Stomach (tissue), 9 donors: ENCODE data around the gene OCRL. TPM values are rescaled to one million over a fixed set of nuclear protein-coding genes. Genes with fewer than 3 reads are reported as not detected.

ENCODE experiments used
- DNase-seq, 2 donors: peaks; one replicate each; pipeline versions ENCODE4 v3.0.0 to v3.0.0-alpha.2; 2013 to 2019
- H3K27ac ChIP-seq, 5 donors: fragments of 200-600 bp in 4 of 5; sonication (generic) in 4 of 5; one replicate each; pipeline ENCODE4 v1.5.1; 2013 to 2019; ENCODE audit warnings: mild to moderate bottlenecking in 1 of 5, moderate library complexity in 1 of 5
- H3K27me3 ChIP-seq, 3 donors: fragments of 200-600 bp; sonication (generic); one replicate each; pipeline ENCODE4 v1.5.1; 2017 to 2019; ENCODE audit warnings: mixed run types in 1 of 3
- H3K36me3 ChIP-seq, 4 donors: fragments of 200-600 bp; sonication (generic); 1 replicate in 3 of 4; 2 replicates in 1 of 4; pipeline ENCODE4 v1.5.1; 2016 to 2019
- H3K4me1 ChIP-seq, 4 donors: fragments of 200-600 bp; sonication (generic); one replicate each; pipeline ENCODE4 v1.5.1; 2016 to 2019
- H3K4me3 ChIP-seq, 4 donors: fragments of 200-600 bp; sonication (generic) in 3 of 4; one replicate each; pipeline ENCODE4 v1.5.1; 2016 to 2019; ENCODE audit warnings: mild to moderate bottlenecking in 1 of 4
- H3K9me3 ChIP-seq, 4 donors: fragments of 200-600 bp; sonication (generic); one replicate each; pipeline ENCODE4 v1.5.1; 2016 to 2019
- CTCF ChIP-seq, 7 experiments: fragments of 450-650 bp in 4 of 7; fragments of 200-600 bp in 3 of 7; sonication (generic) in 3 of 7; IDR thresholded peaks; one replicate each; pipeline ENCODE4 v1.5.1; 2016 to 2019; ENCODE audit warnings: antibody characterized with exemption in 7 of 7, control low read depth in 2 of 7, mild to moderate bottlenecking in 1 of 7
- EP300 ChIP-seq: sonication (generic); formaldehyde crosslinking; IDR thresholded peaks from one replicate; pipeline ENCODE4 v1.6.1; 2017; ENCODE audit warnings: antibody characterized with exemption
- POLR2A ChIP-seq, 4 donors: fragments of 450-650 bp; IDR thresholded peaks; one replicate each; pipeline ENCODE4 v1.6.1; 2016; ENCODE audit warnings: antibody characterized with exemption in 4 of 4, control low read depth in 2 of 4, mild to moderate bottlenecking in 1 of 4, moderate library complexity in 1 of 4
- POLR2AphosphoS5 ChIP-seq, 3 donors: sonication (generic); formaldehyde crosslinking; IDR thresholded peaks; one replicate each; pipeline ENCODE4 v1.6.1; 2016; ENCODE audit warnings: antibody characterized with exemption in 3 of 3
- WGBS, 5 donors: extraction: QIAGEN DNeasy Blood & Tissue Kit in 3 of 5; methylation state at CpG; one replicate each; pipeline versions ENCODE4 v1.1.5 to v1.1.7; 2013 to 2018; 5-methylcytosine and 5-hydroxymethylcytosine counted together
- intact Hi-C: fragments of 100-400 bp; cut with DNase I; formaldehyde crosslinking; loops from one replicate; pipeline ENCODE4 v1.15.1; 2023; ENCODE audit warnings: low total_unique reads
- polyA plus RNA-seq, 3 donors: library from polyadenylated mRNA; stranded (reverse); fragments of 200-250 nt; gene quantifications; one replicate each; pipeline ENCODE4 v1.2.3, GENCODE V29; 2013
- total RNA-seq, 5 donors: library from RNA; depleted of rRNA; stranded (reverse); fragments of >200 nt; gene quantifications; one replicate each; pipeline versions ENCODE4 v1.1.0 to v1.2.3, GENCODE V29; 2014 to 2016
- donor health status: healthy with polysubstance abuse.
- donor health status: Bipolar disorder and iron deficiency.
- donor health status: healthy.

OCRL gene
- total and polyA plus RNA-seq, 8 donors = 7.9 to 36.2 (median 17.9) TPM

DNA sequence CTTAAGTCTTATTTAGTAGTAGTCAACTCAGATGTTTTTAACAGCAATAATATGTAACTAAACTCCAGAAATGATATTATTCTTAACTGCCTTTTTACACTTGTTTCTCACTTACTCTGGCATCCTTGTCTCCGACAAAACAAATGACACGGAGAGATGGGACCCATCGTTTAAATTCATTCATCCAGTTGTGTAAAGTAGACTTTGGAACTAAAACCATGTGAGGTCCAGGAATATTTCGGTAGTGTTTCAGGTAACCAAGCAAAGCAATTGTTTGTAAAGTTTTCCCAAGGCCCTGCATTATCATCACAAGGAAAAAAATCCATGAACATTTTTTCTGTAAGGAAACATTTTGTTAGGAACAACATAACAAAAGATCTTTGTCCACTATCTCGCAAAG, 28.4 kb upstream of the OCRL start:
- Histone ChIP-seq H3K27me3 (no peaks in the 10 kb centered on the region), H3K4me3 (no peak overlapping the region), H3K36me3 (peaks cover 0 to 26% (median 17%) of the 10 kb centered on the region in 4 donors), H3K9me3 (no peaks in the 10 kb centered on the region), H3K4me1 (no peaks in the 10 kb centered on the region), H3K27ac (no peak overlapping the region)
- no peak for TF ChIP-seq POLR2AphosphoS5 (IDR thresholded peaks at IDR 0.05)
- no peak for DNase-seq
- intact Hi-C loops = no loop called here
- WGBS, 5 donors = 45 to 59% (median 56%) methylated on average over 5 of the region's 5 CpGs

DNA sequence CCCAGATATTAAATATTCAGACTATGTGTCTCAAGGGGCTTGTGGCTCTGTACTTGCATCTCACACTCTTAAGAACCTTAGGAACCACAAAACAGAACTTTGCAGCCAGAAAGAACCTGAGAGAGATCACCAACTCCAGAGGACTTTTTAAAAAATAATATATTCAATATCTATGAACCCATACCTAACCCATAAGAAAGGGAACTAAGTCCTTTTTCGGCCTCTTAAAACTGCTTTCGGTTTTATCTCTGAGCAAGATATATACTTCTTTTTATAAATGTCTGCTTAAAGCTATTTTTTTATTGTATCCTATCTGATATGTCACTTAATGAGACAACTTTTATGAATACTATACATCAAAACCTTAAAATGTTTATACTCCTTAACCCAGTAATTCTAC, 27.6 kb upstream of the OCRL start:
- Histone ChIP-seq H3K36me3 (peaks cover 0 to 23% (median 16%) of the 10 kb centered on the region in 4 donors), H3K4me3 (no peak overlapping the region), H3K27me3 (no peaks in the 10 kb centered on the region), H3K27ac (no peak overlapping the region), H3K9me3 (no peaks in the 10 kb centered on the region), H3K4me1 (no peaks in the 10 kb centered on the region)
- DNase-seq = no peak
- WGBS, 5 donors = 44 to 79% (median 63%) methylated on average over 2 of the region's 2 CpGs
- intact Hi-C loops = no loop called here
- TF ChIP-seq EP300 (no peak), POLR2A (IDR thresholded peaks at IDR 0.05) (no peak), POLR2AphosphoS5 (IDR thresholded peaks at IDR 0.05) (no peak), CTCF (IDR thresholded peaks at IDR 0.05) (no peak)

GRCh38 chrX:129516402-129516801, 23.7 kb upstream of the OCRL start:
- intact Hi-C loops = no loop called here
- no peak for DNase-seq
- peaks cover 0 to 16% (median 11%) of the 10 kb centered on the region in 4 donors for H3K36me3 ChIP-seq
- H3K9me3 ChIP-seq = no peaks in the 10 kb centered on the region
- 54 to 90% (median 86%) methylated on average over 3 of the region's 3 CpGs for WGBS, 5 donors
- H3K27ac ChIP-seq = no peak overlapping the region
- H3K27me3 ChIP-seq = no peaks in the 10 kb centered on the region
- TF ChIP-seq POLR2A (IDR thresholded peaks at IDR 0.05) (no peak), POLR2AphosphoS5 (IDR thresholded peaks at IDR 0.05) (no peak), CTCF (IDR thresholded peaks at IDR 0.05) (no peak), EP300 (no peak)
- H3K4me1 ChIP-seq = peaks cover 0 to 3% (median 0%) of the 10 kb centered on the region in 4 donors
- no peak overlapping the region for H3K4me3 ChIP-seq

GRCh38 chrX:129520151-129520550, 19.9 kb upstream of the OCRL start:
- Histone ChIP-seq H3K4me3 (no peak overlapping the region), H3K36me3 (peaks cover 0 to 9% (median 3%) of the 10 kb centered on the region in 4 donors), H3K27me3 (no peaks in the 10 kb centered on the region), H3K9me3 (no peaks in the 10 kb centered on the region), H3K27ac (no peak overlapping the region), H3K4me1 (peaks cover 0 to 8% (median 0%) of the 10 kb centered on the region in 4 donors)
- TF ChIP-seq POLR2AphosphoS5 (IDR thresholded peaks at IDR 0.05) = no peak
- TF ChIP-seq CTCF (IDR thresholded peaks at IDR 0.05) = no peak
- no peak for TF ChIP-seq POLR2A (IDR thresholded peaks at IDR 0.05)
- TF ChIP-seq EP300 = no peak
- no peak for DNase-seq
- WGBS, 5 donors = 49 to 66% (median 63%) methylated on average over 3 of the region's 3 CpGs
- intact Hi-C loops = no loop called here

DNA sequence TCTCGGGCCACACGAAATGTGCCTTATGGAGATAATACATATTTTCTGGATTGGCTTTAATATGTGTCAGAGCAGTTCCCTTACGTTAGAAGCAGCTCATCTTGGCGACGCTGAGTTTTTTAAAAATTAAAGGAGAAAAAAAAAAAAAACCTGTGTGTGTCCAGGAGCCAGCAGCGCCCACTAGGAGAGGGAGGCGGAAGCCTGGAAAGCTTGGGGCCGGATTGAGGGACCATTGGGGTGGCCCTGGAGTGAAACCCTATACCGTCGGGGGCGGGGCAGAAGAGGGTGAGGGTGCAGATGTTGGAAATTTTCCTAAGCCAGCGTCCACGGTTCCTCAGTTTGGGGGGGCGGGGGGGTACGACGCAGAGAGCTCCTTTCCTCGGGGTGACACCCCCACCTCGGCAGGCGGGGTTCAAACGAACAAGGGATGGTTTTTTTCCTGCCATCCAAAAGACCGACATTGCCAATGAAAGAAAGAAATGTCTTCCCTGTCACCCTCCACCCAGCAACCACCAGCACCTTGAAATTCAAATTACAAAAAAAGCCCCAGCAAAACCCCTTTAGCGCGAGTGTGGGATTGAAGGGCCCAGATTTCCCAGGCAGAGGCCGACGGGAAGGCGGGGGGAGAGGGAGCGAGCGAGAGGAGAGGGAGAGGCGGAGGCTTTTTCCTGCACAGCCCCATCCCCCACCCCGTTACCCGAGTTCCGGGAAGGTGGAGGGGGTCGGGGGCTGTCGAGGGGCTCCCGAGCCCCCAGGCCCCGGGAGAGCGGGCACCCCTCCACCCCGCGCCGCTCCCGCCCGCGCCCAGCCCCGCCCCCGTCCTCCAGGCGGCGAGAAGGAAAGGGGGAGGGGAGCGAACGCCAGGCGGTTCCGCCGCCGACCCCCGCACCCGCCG, 17.6 kb upstream of the OCRL start:
- intact Hi-C loops = no loop called here
- Histone ChIP-seq H3K36me3 (no peaks in the 10 kb centered on the region), H3K4me3 (peak overlapping the region; percentile 66 to 85 (median 70)), H3K4me1 (peaks cover 0 to 8% (median 0%) of the 10 kb centered on the region in 4 donors), H3K9me3 (no peaks in the 10 kb centered on the region), H3K27ac (peak overlapping the region; percentile 77 to 90 (median 86)), H3K27me3 (no peaks in the 10 kb centered on the region)
- TF ChIP-seq POLR2AphosphoS5 (IDR thresholded peaks at IDR 0.05) (no peak), EP300 (no peak), CTCF (IDR thresholded peaks at IDR 0.05) (no peak), POLR2A (IDR thresholded peaks at IDR 0.05) (no peak)
- WGBS, 5 donors = 1 to 37% (median 10%) methylated on average over 19 to 44 of the region's 56 CpGs
- peak; percentile 63 to 86 for DNase-seq
